NCI-H2171 (cell line): Measurements from ENCODE around the gene XRCC3.
"Not testable (repeated sequence)": the region's sequence is repeated elsewhere in the genome, so short reads cannot be mapped to it uniquely, and the experiment has no call there.

Source experiments
- DNase-seq: peaks from one replicate; lab custom pipeline; 2025; lab: John Stamatoyannopoulos, UW

Gene XRCC3

GRCh38 chr14:103667671-103668070 lies 47.6 kb downstream of the XRCC3 start:
- DNase-seq, result no peak

GRCh38 chr14:103663506-103663905 lies 51.7 kb downstream of the XRCC3 start:
- DNase-seq, result no peak

GRCh38 chr14:103662591-103662990 lies 52.7 kb downstream of the XRCC3 start:
- DNase-seq, result no peak

GRCh38 chr14:103662029-103662428 lies 53.2 kb downstream of the XRCC3 start:
- no peak for DNase-seq

GRCh38 chr14:103659631-103660030 lies 55.6 kb downstream of the XRCC3 start:
- DNase-seq, result no peak

GRCh38 chr14:103657471-103657870 lies 57.8 kb downstream of the XRCC3 start:
- no peak for DNase-seq

- DNase-seq, result no peak
Observed at GRCh38 chr14:103656756-103657133, 58.5 kb downstream of the XRCC3 start.

GRCh38 chr14:103656031-103656755 lies 59.1 kb downstream of the XRCC3 start:
- no peak for DNase-seq

GRCh38 chr14:103654619-103655018 lies 60.6 kb downstream of the XRCC3 start:
- no peak for DNase-seq

GRCh38 chr14:103653805-103654204 lies 61.4 kb downstream of the XRCC3 start:
- DNase-seq, result no peak

GRCh38 chr14:103653336-103653735 lies 61.9 kb downstream of the XRCC3 start:
- DNase-seq, result not testable (repeated sequence)

- no peak for DNase-seq
Observed at GRCh38 chr14:103652806-103653205, 62.4 kb downstream of the XRCC3 start.

GRCh38 chr14:103651585-103651984 lies 63.7 kb downstream of the XRCC3 start:
- DNase-seq, result no peak

GRCh38 chr14:103650213-103650612 lies 65.0 kb downstream of the XRCC3 start:
- no peak for DNase-seq

GRCh38 chr14:103649001-103649400 lies 66.2 kb downstream of the XRCC3 start:
- DNase-seq, result no peak
